NCI-H2227 treated with DMSO at 0.1 percent for 48 hours (cell line): ENCODE measurements around the gene NELFB.

Experiments used
- DNase-seq: peaks from one replicate; lab custom pipeline; 2025; lab: John Stamatoyannopoulos, UW

Gene NELFB

GRCh38 chr9:137281345-137282116 lies 26.4 kb downstream of the NELFB start:
- DNase-seq: no peak

- DNase-seq: no peak
These were observed 31.9 kb downstream of the NELFB start for GRCh38 chr9:137286975-137287383.

DNA sequence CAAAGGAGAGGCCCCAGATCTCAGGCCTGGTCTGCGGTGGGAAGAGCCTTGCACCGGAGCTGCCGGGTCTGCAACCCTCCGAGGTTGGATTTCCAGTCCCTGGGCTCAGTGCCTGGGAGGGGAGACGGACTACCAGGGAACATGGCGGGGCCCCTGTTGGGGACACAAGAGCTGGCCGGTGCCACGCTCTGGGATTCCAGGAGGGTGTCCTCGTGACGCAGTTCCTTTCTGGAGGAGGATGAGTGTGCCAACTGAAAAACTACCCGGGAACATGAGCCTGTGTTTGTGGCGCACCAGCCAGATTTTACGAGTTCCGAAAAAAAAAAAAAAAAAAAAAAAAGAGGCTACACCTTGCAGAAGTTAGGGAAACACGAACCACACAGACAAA lies 38.0 kb downstream of the NELFB start:
- no peak for DNase-seq

DNA sequence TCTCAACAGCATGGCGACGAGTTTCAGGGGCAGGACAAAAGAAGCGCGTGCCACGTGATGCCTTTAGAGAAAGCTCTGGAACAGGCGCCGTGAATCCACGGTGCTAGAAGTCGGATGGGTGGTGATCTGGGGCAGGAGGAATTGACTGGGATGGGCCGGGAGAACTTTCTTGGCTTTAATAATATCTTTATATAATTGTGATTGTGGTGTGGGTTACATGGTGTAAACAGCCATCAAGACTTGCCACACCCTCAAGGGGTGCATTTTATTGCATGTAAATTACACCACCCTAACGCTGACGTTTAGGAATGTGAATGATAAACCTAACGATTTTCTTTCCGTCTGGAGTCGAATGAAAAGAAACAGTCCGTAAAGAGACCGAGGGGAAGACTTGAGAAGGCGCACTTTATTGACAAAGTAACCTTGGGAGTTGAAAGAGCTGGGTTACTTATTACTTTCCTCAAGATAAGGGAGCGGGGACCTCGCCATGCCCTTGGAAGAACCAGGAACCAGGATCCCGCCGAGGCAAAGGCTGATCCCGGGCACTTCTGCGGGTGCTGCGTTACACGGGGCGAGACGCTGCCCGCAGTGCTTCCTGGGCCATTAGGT lies 38.5 kb downstream of the NELFB start:
- DNase-seq: no peak

- no peak for DNase-seq
These were observed 39.1 kb downstream of the NELFB start for GRCh38 chr9:137294091-137294680.

DNA sequence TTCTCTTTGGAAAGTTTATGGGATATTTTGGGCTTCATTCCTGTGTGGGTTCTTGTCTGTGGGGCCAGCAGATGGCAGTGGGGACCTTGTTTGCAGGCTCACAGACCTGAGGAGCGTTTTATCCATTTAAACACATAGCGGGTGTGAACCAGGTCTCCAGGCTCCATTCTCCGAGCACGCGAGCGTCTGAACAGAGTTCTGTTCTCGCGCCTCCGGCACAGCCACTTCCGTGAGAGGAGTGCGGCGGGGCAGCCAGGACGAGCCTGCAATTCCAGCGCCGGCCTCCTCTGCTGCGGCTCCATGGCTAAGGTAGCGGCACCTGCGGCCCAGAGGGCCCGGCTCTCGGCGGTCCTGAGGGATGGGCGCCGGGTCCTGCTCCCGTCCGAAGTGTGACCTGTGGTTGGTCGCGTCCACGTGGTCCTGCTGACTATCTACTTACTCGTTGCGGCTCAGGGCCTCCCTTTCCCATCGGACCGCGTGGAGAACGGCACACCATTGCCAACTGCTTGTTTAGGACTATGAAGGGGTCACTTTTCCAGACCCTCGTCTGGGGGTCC lies 39.6 kb downstream of the NELFB start:
- DNase-seq: no peak

GRCh38 chr9:137295238-137295811 lies 40.2 kb downstream of the NELFB start:
- DNase-seq: no peak

DNA sequence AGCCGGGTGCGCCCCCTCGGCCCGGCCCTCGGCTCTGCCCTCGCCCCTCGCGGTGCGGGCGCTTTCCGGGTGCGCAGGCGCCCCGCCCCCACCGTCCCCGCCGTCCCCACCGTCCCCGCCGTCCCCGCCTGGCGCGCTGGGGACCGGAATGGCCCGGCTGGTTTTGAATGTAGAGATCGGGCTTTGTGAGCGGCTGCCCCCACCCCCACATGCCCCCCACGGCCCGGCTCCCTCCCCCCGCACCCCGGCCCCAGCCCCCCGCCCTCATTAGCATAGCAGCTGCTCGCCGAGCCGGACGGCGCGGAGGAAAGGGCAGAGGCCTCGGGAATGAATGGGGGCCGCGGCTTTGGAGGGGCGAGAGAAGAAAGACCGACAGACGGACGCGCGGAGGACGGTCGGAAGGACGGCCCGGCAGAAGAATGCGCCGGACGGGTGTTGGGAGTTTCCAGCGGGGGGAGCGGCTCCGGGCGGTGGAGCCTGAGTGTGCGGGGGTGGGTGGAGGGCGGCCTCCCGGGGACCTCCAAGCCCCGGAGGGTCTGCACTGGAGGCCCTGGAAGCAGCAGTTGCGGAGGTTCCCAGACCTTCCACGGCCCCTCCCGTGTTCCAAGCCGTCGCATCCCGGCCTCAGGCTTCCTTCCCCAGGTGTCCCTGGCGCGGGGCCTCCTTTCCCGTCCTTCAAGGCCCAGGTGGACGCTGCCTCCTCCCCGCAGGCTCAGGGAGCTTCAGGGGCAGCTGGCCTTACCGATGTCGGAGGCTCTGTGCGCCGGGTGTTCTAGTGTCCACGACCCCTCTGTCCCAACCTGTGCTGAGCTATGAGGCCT lies 40.9 kb downstream of the NELFB start:
- DNase-seq: no peak

DNA sequence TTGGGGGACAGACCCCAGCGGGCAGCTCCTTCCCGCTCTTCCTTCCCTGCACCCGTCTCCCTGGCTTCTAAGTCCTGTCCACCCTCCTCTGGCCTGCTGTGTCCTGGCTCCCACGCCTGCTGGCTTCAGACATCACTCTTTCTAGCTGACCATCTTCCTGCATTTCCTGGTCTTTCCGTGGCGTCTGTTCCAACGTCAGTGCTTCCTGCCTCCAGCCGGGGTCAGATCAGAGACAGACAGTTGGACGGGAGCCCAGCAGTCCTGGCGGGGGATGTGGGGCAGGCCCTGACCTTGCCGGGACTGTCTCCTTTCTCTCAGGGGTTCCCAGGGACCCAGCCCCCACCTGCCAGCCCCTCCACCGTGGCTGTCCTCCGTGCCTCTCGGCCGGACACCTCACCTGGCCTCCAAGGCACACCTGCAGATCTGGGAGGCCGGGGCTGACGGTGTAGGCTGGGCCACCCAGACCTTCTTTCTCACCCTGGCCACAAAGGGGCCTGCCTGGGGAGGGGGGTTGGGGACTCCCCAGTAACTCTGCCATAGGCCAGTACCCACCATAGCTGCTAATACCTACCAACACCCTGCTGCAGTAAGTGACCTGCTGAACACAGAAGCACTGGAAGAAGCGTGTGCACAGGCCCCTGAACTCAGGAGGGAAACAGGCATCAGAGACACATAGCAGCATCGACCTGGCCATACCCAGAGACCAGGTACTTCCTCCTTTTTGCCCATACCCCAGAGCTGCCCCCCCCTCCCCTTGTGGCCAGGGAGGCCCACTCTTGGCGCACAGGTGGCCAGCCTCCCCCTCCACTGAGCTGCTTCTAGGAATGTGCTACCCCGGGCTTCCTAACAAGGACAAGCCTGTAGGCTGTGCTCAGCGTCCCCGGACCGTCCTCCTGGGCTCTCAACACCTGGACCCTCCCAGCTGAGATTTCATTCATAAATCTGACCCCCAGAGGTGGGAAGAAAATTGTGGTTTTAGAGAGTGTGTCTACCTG lies 41.8 kb downstream of the NELFB start:
- no peak for DNase-seq

- no peak for DNase-seq
These were observed 42.8 kb downstream of the NELFB start for GRCh38 chr9:137297966-137298365.

- no peak for DNase-seq
These were observed 43.5 kb downstream of the NELFB start for GRCh38 chr9:137298401-137299202.

GRCh38 chr9:137299203-137299565 lies 44.1 kb downstream of the NELFB start:
- DNase-seq: no peak

DNA sequence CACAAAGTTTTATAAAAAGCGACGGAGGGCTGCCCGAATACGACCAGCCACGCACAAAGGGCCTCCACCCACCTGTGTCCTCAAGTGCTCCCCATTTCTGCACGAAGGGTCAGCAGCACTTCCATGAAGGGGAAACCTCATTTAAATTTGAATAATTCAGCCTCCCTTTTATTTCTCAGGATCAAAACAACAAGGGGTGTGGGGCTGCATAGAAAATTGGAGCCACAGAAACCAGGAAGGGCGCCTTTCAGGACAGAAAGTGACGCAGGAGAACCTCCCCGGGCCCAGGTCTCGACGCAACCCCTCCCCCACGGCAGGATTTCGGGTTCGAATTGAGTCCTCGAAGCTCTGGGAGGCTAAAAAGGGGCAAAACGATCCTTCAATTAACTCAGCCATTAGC lies 44.8 kb downstream of the NELFB start:
- peak; percentile 5 for DNase-seq

GRCh38 chr9:137300567-137301080 lies 45.5 kb downstream of the NELFB start:
- peak; percentile 32 for DNase-seq

DNA sequence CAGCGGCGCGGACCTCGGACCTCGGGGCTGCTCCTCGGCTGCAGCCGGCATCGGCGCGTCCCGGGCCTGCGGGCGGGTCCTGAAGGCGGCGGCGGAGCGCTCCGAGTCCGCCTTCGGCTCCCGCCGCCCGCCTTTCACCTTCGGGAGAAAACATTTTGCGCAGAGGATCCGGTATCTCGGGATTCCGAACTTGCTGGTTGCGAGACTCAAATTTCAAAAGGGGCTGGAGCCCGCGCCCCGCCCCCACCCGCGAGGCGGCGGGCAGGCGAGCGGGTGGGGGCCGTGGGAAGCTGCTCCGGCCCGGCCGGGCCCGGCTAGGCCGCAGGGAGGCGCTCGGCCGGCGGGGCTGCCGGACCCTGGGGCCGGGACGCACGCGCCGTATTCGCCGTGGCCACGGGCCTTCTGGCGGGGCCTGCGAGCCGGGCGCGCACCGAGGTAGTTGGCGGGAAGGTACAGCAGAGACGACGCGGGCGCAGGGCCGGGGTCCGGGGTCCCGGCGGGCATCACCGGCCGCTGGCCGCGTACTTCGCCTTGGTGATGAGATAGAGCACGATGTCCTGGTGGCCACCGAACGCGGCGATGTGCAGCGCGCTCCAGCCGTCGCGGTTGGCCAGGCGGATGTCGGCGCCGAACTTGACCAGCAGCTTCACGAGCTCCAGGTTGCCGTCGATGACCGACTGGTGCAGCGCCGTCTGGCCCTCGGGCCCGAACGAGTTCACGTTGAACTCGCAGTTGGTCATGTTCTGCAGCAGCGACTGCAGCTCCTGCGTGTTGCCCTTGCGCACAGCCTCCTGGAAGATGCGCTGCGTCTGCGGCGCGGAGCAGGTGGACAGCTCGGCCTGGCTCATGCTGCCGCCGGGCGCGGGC lies 46.2 kb downstream of the NELFB start:
- DNase-seq: peak; percentile 23

- DNase-seq: peak; percentile 60
These were observed 47.0 kb downstream of the NELFB start, which contains the start of gene NRARP for GRCh38 chr9:137302118-137302448. TSS of gene NRARP (minus strand) at chr9:137302271. CDS start at chr9:137301928, 343 bp downstream.

GRCh38 chr9:137302449-137303150 lies 47.5 kb downstream of the NELFB start:
- DNase-seq: no peak
